LNCAP (cell line): ENCODE measurements around the gene TERB1.

Experiments
- CTCF ChIP-seq: fragments of 450-650 bp; IDR thresholded peaks from 2 replicates; pipeline ENCODE4 v1.5.1; 2017; ENCODE audit warnings: mild to moderate bottlenecking

The TERB1 gene

DNA sequence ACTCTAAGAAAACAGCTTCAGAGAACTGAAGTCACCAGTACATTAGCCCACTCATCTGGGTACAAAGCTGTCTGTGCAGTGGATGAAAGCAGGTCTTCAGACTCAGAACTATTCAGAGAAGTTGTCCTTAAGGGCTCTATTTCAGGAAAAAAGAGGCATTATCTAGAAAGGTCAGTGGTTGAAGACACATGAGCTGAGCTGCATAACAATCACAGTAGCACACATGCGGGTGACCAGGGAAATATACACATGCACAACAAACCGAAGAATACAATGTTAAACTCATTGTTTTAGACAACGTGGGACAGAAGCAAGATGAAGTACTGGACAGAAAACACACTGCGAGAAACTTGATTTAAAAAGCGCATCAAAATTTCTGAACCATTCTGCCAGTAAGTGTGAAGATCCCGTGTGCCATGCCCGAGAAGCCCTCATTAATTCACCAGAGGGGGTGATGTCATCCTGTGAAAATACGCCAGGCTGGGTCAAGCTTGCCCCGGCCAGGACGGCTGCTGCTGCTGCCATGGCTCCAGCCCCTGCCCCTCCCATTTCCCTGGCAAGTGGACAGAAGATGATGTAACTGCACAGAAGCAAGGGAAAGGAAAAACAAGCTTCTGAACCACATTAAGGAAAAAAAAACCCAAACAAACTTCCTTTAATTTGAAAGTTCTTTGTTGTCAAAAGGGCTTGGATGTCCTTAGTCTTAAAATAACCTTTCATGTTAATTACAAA lies 60.0 kb downstream of the TERB1 start:
- TF ChIP-seq CTCF = no peak

- TF ChIP-seq CTCF = no peak
Measured at GRCh38 chr16:66740533-66740932, 60.9 kb downstream of the TERB1 start.

- peak; percentile 68 for TF ChIP-seq CTCF
Measured at GRCh38 chr16:66740010-66740409, 61.4 kb downstream of the TERB1 start.

DNA sequence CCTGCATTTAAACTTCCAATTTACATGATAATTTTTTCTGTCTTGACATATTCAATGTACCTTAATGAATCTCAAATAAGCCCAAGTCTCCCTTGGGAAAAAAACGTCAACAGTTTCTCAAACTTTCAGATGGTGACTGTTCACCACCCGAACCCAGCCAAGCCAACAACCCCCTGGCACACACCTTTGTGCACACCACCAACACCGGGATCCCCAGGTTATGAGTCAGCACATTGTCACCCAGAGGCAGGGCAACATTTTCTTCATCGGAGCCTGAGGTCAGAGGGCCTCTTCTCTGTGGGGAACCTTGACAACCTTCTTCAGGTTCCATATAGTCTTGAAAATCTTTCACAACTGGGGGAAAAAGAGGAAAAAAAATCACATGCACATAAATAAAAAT lies 65.5 kb downstream of the TERB1 start:
- no peak for TF ChIP-seq CTCF

- no peak for TF ChIP-seq CTCF
Measured at GRCh38 chr16:66731101-66731500, 70.3 kb downstream of the TERB1 start.

- TF ChIP-seq CTCF = no peak
Measured at GRCh38 chr16:66728804-66729203, 72.6 kb downstream of the TERB1 start.

DNA sequence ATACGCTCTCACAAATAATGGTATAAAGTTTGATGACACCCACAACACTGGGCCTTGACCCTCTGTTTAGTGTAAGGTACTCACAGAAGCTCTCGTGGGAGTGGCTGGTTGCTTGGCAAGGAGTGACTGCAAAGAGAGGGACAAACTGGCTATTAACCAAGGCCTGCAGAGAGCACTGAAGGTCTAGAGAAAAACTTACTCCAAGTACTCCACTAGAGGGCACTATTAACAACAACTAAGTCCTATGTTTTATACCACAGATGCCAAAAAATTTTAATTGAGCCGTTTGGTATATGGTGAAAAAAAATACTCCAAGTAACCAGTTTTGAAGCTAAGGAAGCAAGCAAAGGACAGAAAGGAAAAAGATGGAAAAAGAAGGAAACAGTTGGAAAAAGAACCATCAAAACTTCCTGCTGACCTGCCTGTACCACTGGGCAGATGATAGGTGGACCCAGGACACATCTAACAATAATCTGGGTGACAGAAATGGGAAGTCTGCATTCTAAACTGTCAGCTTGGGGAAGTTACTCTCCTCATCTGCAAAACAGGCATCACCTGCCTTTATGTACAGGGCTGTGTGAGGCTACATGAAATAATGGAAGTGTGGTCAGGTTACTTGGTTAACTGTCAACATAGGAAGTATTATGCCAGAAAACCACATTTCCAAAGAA lies 73.1 kb downstream of the TERB1 start:
- peak; percentile 68 for TF ChIP-seq CTCF
